OCI-M1 (cell line): Measurements from ENCODE around the gene ADISSP.

Source experiments
- DNase-seq: peaks from one replicate; lab custom pipeline; 2025; lab: John Stamatoyannopoulos, UW

ADISSP gene

DNA sequence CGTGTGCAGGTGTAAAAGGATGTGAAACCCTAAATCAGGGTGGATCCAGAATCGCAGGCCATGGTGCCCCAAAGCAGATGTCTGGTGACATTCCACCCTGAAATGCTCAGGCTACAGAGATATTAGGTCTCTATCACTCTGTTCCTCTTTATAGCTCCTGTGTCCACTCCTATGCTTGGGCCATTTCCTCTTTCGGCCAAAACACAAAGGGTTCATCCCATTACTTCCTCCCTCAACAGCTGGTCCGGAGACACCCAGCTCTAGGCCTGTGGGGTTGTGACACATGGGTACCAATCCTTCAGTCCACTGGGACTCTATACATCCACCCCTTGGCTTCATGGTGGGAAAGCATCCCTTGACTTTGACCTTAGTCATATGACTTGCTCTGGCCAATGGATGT lies 53.5 kb downstream of the ADISSP start:
- DNase-seq = peak; percentile 23

DNA sequence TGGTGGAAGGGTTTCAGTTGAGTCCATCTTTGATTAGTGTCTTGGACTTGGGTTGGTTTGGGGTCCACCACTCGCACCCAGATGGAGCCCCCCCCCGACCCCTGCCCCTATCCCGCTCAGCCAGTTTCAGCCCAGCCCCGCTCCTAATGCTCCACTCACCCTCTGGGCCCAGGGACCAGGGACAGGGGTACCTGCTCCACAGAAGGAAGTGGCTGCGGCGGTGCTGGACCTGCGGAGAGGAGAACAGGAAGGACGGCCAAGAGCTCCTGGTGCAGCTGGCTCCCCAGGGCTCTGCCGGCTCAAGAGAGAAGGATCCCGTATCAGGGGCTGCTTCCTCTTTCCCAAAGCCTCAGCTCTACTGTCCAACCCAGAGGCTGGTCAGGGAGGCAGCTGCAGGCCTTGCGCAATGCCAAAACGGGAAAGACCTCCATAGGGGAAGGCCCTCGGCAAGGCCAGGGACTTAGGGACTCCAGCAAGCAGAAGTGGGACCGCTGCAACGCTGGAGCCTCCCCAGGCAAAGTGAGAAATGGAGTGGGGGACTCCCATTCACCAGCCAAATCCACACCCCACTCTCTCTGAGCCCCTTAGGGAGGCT lies 55.2 kb downstream of the ADISSP start, which contains the start of gene SIGLEC1:
Gene SIGLEC1, minus strand, starts transcription at position 322 of the 595 bp plus-strand sequence. CDS start 5,472 bp downstream, outside the sequence.
- peak; percentile 46 for DNase-seq

DNA sequence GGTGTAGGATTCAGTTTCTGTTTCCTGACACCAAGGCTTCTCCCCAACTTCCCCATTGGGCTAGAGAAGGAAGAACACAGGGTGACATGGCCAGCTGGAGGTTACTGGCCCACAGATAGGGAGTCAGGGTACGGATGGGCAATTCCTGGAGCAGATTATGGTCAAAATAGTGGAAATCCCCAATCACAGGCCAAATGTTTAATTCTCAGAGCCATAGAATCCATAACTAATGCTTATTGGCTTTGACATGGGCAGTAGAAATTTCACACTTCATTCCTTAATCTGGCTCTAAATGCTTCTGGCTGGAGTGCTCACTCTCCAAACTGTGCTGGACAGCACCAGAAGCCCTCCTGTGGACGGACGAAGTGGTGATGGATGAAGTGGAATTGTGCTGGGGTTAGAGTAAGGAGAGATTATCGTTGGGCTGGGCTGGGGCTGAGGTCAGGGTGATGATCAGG lies 56.0 kb downstream of the ADISSP start:
- no peak for DNase-seq

DNA sequence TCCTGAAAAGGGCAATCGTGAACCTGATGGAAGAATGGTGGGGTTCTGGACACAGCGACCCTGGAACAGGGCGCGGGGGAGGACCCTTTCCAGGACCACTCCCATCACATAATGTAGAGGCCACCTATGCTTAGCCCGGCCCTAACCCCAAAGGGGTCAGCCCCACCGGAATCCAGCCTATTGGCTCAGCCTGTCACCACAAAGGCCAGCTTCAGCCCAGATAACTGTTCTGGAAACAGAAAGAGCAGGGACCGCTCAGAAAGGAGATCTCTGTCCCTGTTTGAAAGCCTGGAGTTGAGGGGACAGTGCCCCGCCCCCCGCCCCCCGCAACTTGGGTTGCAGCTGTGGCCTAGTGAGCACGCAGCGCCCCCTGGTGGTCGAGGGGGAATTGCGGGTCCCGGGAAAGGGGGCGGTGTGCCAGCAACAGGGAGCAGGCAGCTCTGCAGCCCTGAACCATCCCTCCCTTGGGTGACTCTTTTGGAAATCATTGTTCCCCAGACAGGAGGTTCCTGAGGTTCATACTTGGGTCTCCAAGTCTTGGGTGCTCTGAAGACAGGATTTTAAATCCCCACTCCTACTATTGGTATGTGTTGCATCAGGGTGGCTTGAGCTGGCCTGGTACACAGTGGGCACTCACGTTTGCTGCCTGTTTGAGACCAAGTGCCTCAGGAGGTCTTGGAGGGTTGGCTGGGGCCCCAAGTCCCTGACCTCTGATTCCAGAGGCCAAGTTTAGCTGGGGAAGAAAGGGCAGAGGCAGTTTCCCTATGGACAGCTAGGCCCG lies 56.7 kb downstream of the ADISSP start:
- peak; percentile 80 for DNase-seq

DNA sequence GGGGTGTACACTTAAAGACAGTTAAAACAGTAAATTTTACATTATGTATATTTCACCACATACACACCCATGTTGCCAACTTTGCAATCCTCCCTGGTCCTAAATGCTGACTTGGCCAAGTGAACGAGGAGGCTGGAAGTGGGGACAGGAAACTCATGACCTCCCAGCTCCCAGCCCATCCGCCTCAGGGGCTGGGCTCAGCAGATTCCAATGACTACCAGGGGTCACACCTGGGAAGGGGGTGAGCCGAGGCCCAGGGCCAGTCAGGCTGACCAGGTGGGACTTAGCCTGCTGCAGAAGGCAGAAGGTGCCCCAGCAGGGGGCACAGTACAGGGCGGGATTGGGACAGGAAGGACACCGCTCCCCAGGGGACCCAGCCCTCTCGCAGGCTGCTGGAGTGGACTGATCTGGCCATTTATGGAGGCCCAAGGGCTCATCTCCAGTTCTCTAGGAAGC lies 57.5 kb downstream of the ADISSP start:
- DNase-seq = no peak

DNA sequence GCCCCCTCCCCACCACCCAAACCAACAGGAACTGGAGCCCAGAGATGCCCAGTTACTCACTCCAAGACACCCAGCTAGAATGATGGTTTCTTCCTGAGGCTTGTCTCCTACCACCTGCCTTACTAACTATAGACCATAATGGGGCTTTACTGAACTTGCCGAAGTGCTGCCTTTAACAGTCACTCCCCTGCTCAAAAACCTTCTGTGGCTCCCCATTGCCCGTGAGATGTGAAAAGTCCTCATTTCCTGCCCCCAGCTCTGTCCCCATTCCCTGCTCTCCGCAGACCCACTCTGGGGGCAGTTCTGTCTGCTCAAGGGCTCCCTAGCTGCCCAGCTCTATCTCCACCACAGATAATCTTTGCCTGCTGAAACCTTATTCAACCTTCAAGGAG lies 60.0 kb downstream of the ADISSP start:
- DNase-seq = no peak

DNA sequence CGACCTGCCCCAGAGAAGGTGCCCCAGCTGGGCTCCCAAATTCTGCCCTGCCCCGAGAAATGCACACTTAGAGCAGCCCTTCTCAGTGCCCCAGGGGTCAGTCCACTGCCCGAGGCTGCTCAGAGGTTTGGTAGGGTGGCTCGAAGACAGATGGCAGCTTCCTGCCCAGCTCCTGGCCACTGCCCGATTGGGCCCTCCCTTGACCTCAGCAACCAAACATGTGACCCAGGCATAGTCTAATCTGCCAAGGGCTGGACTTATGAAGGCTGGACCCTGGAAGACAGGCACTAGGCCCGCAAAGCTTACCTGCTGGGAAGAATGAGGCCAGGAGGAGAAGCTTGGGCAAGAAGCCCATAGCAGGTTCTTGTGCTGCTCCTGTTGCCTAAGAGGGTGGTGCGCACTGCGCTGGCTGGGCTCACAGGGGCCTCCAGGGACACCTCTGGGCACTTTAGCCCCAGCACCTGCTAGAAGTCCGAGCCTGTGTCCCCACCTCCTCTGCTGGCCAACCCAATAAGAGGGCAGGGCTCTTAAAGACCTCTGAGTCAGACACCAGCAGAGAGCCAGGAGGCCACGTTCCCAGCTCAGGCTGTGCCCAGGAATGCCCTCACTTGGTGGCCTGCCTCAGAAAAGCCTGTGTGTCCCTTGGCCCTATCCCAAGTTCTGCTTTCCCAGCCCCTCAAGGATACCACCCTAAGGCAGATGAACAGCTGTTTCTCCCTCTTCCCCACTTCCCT lies 60.6 kb downstream of the ADISSP start:
- DNase-seq = no peak

DNA sequence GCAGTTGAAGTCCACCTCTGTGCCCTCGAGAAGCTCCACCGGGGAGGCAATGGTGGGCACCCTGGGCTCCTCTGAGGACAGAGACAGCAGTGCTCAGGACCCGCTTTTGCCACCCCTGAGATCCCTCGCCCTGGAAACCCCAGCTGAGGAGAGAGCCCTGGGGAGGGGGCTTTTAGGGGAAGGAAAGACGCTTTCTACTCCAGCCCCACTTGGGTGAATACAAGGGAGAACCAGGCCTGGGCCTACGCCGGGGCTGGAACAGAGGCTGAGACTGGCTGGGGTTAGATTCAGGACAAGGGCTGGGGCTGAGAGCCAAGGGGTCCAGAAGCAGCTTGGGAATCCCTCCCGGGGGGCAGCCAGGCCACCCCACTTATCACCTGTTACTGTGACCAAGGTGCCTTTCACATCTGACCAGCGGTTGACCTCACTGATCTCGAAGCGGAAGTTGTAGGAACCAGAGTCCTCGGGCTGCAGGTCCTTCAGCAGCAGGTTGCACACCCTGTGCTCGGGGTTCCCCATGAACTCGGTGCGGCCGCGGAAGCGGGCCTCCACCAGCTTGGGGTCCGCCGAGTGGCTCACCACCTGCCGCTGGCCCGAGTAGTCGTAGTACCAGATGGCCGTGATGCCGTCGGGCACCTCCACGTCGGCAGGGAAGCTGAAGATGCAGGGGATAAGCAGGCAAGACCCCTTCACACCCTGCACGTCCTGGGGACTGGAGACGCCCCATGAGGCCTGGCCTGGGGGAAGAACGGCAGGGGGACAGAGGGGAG lies 61.4 kb downstream of the ADISSP start:
- no peak for DNase-seq

DNA sequence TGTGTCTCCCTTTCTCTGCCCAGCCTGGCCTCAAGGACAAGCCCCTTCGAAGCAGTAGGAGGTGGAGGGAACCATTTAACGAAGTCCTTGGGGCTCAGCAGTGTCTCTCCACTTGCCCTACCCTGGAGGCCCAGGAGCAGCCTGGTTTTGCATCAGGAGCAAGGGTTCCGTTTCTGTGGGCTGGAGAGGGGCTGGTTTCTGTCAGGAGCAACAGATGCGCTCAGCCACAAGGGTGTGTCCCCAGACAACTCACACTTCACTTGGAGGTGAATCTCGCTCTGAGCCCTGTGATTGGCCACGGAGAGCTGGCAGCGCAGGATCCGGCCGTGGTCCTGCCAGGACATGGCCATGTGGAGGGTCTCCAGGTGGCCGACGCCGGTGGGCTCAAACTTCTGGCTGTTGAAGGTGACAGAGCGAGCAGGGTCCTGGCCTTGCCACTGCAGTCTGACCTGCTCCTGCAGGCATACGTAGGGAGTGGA lies 62.0 kb downstream of the ADISSP start:
- no peak for DNase-seq

DNA sequence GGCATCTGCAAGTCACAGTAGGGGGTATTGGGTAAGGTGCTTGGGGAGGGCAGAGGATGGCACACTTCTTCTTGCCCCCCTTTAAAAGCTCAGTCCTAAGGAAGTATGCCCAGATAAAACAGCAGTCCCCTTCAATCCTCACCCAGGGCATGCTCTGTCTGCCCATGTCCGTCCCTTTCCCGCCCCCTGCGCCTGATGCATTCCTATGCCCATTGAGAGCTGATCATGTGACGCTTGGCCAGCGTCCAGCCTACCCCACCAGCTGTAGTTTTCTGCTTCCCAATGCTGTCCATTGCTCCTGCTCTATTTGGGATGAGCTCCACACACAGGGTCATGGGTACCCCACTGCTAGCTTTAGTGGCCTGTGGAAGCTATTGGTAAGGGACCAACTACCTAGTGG lies 63.5 kb downstream of the ADISSP start:
- DNase-seq = no peak
